Stimulated activated CD8-positive, alpha-beta memory T cell treated with anti-CD3 and anti-CD28 coated beads, Interleukin-7, amount 100 ng/mL, for 1 hour (primary cell): Measurements from ENCODE around the gene FLACC1.
"Not testable (repeated sequence)": the region's sequence is repeated elsewhere in the genome, so short reads cannot be mapped to it uniquely, and the experiment has no call there.

Experiments
- DNase-seq, 2 donors: peaks; one replicate each; pipeline ENCODE4 v3.0.0-alpha.2; 2020; ENCODE audit warnings: low read depth in 2 of 2

The FLACC1 gene

DNA sequence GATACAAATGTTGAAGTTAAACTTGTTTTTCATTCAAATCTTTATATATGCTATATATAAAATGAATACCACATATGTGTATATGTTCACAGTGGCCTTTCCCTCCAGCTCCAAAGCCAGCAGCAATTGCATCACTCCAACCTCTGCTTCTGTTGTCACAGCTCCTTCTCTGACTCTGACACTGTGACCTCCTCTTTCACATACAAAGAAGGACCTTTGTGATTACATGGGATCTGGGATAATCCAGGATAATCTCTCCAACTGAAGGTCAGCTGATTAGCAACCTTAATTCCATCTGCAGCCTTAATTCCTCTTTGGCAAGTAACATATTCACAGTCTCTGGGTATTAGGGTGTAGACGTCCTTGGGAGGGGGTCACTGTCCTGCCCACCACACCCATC lies 8.4 kb downstream of the FLACC1 start:
- no peak for DNase-seq

DNA sequence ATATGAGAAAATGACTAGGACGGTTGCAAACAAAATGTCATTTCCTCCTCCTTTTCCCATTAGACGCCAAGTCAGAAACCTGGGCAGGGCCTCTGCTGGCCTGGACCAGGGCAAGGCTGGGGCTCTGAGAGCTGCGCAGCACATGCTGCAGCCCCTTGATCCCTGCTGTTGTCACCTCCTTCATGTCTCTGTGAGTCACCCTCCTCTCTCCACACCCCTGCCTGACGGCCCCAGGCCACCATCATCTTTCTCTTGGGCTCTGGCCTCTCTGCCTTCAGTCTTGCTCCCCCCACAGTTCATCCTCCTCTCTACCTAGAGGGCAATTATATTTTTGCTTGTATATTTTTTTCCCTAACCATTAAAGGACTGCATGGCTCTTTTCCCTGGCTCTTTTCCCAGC lies 10.0 kb downstream of the FLACC1 start:
- no peak for DNase-seq

DNA sequence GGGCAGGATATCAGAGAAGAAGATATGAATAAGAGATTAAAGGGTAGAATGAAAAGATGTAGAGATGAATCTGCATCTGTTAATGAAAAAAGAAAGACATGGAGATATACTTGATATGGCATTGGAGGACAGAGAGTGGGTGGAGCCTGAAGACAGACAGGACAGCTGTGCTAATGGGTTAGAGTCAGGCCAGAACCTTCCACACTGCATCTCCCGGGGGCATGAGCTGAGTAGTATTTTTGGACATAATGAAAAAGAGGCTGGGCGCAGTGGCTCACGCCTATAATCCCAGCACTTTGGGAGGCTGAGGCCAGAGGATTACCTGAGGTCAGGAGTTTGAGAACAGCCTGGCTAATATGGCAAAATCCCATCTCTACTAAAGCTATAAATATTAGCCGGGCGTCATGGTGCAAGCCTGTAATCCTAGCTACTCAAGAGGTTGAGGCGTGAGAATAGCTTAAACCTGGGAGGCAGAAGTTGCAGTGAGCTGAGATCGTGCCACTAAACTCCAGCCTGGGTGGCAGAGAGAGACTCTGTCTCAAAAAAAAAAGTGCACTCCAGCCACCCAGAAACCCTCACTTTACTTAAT lies 11.4 kb downstream of the FLACC1 start:
- no peak for DNase-seq

- DNase-seq, result no peak
These were observed 12.3 kb downstream of the FLACC1 start for GRCh38 chr2:201344663-201345366.

DNA sequence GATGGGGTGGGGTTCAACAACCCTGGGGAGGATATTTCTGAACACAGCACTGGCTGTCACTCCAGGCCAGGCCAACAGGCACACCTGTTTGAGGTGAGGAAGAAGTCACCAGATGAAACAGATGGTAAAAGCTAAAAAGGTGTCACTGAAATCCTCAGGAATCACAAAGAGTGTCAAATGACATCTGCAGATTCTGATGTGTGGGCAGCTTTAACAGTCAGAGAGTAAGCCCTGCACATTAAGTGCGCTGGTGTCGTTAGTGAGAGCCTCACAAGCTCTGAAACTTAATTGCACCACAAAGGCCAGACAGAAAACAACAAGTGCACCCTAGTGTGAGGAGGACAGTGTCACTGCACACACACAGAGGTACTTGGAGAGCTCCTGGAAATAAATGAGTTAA lies 13.6 kb downstream of the FLACC1 start:
- no peak for DNase-seq

DNA sequence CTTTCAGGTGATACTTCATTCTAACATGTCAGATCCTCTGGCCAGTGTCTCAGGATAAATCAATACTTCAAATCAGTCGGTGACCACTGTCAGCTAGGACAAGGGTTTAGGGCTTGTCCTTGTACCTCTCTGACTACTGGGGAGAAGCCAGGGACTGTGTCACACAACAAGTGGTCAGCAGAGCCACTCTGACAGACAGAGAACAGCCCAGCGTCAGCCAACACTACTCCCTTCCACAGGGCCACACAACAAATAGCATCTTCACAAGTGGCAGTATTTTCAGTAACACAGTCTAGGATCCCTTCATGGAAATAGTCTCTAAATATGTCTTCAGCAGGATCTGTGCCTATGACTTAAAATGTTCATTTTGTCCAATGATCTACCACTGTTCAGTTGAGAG lies 14.2 kb downstream of the FLACC1 start:
- DNase-seq, result no peak

DNA sequence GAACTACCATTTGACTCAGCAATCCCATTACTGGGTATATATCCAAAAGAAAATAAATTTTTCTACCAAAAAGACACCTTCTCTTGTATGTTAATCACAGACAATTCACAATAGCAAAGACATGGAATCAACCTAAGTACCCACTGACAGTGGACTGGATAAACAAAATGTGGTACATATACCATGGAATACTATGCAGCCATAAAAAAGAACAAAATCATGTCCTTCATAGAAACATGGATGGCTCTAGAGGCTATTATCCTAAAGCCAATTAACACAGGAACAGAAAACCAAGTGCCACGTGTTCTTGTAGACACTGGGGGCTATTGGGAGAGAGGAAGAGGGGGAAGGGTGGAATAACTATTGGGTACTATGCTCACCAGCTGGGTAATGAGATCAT lies 27.7 kb downstream of the FLACC1 start:
- DNase-seq, result no peak

GRCh38 chr2:201327678-201328077 lies 29.5 kb downstream of the FLACC1 start:
- DNase-seq, result no peak

GRCh38 chr2:201322772-201323171 lies 34.4 kb downstream of the FLACC1 start:
- DNase-seq, result no peak

DNA sequence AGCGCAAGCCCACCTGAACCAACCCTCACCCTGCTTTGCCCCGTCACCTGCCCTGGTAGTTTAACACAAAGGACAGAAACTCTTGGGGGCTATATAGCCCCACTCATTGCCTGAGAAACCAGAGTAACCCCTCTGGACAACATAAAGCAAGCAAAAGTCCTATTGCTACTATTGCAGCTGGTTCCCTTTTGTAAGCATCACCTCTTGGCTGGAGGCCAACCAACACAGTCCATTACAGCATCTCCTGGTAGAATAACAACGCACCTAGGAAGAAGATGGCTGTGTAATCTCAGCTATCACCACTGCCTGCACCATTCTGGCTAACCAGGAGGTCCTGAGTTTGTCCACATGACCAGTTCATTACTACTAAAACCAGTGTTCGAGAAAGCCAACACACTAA lies 36.4 kb downstream of the FLACC1 start:
- DNase-seq, result no peak

DNA sequence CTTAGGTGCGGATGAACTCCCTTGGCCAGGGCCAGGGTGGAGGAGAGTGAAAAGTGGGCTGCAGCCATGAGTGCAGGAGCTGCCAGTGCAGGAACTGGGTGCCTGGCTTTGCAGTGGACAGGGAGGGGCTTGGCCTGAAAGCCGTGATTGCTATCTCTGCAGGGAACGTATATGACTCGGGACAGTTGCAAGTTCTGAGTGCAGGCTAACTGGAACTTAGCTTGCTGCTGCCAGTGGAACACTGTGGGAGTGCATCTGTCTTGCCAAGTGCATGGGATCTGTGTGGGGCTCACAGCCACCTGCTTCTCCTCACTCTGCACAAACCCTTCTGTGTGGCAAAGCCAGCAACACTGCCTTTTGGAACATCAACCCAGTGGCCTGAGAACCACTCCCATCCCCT lies 36.9 kb downstream of the FLACC1 start:
- DNase-seq, result no peak

DNA sequence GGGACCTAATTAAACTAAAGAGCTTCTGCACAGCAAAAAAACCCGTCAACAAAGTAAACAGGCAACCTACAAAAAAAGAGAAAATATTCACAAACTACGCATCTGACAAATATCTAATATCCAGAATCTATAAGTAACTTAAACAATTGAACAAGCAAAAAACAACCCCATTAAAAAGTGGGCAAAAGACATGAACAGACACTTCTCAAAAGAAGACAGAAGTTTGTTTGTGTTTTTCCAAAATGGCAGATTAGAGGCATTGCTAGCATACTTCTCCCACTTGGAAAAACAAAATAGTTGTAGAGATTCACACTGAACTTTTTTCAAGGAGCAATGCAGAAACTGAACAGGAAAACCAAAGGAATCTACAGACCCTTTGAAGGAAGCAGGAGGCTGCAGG lies 37.6 kb downstream of the FLACC1 start:
- no peak for DNase-seq

GRCh38 chr2:201313362-201313761 lies 43.8 kb downstream of the FLACC1 start:
- DNase-seq, result no peak

GRCh38 chr2:201308914-201309313 lies 48.2 kb downstream of the FLACC1 start:
- DNase-seq, result no peak

GRCh38 chr2:201307876-201308275 lies 49.3 kb downstream of the FLACC1 start:
- no peak for DNase-seq

DNA sequence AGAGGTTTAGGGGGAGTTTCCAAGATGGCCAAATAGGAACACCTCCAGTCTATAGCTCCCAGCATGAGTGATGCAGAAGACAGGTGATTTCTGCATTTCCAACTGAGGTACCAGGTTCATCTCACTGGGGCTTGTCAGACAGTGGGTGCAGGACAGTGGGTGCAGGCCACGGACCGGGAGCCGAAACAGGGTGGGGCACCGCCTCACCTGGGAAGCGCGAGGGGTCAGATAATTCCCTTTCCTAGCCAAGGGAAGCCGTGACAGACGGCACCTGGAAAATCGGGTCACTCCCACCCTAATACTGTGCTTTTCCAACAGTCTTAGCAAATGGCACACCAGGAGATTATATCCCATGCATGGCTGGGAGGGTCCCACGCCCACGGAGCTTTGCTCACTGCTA lies 57.2 kb downstream of the FLACC1 start:
- DNase-seq, result not testable (repeated sequence)

- no peak for DNase-seq
These were observed 58.6 kb downstream of the FLACC1 start for GRCh38 chr2:201298462-201299052.

DNA sequence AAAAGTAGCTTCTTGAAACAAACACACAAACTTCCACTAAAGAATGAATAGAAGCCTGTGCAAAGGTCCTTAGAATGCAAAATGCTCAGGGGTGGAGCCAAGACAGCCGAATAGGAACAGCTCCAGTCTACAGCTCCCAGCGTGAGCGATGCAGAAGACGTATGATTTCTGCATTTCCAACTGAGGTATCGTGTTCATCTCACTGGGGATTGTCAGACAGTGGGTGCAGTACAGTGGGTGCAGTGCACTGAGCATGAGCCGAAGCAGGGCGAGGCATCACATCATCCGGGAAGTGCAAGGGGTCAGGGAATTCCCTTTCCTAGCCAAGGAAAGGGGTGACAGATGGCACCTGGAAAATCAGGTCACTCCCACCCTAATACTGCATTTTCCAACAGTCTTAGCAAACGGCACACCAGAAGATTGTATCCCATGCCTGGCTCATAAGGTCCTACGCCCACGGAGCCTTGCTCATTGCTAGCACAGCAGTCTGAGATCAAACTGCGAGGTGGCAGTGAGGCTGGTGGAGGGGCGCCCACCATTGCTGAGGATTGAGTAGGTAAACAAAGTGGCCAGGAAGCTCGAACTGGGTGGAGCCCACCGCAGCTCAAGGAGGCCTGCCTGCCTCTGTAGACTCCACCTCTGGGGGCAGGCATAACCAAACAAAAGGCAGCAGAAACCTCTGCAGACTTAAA lies 66.5 kb downstream of the FLACC1 start:
- not testable (repeated sequence) for DNase-seq

- DNase-seq, result no peak
These were observed 71.6 kb downstream of the FLACC1 start for GRCh38 chr2:201285499-201285898.

- DNase-seq, result no peak
These were observed 76.7 kb downstream of the FLACC1 start for GRCh38 chr2:201280191-201281040.

DNA sequence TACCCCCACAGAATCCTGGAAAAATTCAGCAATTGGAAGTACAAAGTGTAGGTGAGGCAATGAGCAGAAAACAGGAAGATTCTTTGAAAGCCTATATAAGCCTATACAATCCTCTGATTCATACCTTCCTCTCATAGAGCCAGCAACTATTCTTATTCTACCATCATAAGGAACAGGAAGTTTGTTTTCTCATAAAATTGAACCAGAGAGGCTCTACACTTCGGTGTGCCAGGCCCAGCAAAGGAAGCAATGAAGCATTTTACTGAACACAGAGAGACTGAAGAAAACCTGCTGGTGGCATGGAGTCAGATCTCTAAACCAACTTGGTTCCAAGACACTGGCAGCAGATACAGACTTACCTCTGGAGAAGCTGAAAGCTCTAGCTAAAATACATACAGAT lies 78.1 kb downstream of the FLACC1 start:
- no peak for DNase-seq

DNA sequence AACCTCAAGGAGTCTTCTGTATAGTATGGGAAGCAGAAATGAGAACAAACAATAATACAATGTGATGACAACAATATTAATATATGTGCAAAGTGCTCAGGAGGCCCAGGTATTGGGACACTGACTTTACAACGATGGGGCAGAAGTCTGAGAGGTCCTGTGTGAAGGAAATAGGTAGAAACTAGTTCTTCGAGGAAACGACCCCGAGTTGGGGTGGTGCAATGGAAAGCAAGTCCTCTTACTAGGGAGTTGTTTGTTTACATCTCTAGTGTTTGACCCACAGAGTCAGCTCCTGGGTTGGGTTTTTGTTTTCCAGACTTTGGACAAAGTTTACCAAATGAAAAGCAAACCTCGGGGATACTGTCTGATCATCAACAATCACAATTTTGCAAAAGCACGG lies 80.6 kb downstream of the FLACC1 start:
- no peak for DNase-seq
